Endometrial microvascular endothelial cells (primary cell): ENCODE data around the gene CCDC185. TPM values are rescaled to one million over a fixed set of nuclear protein-coding genes. Genes with fewer than 3 reads are reported as not detected.

Source experiments
- in situ Hi-C: cut with HindIII; loops from 2 replicates; pipeline ENCODE4 v1.10.0; 2017; ENCODE audit warnings: low sequenced_read_pairs, low pct_unique_long_range_greater_than_20kb; ENCODE audit errors: inconsistent ontology term
- total RNA-seq: library from RNA; depleted of rRNA; stranded (reverse); fragments of >200 nt; gene quantifications from one replicate; pipeline ENCODE4 v1.2.3, GENCODE V29; 2015; ENCODE audit errors: inconsistent ontology term

Gene CCDC185
- total RNA-seq: not detected

- in situ Hi-C loops: no loop called here
Observed at GRCh38 chr1:223393275-223394214, at the start of gene CCDC185. TSS of gene CCDC185 (plus strand) at chr1:223393415. CDS start at chr1:223393476, 61 bp downstream.

- in situ Hi-C loops: no loop called here
Observed at GRCh38 chr1:223343692-223344091, 49.5 kb upstream of the CCDC185 start.

- in situ Hi-C loops: no loop called here
Observed at GRCh38 chr1:223344491-223344890, 48.7 kb upstream of the CCDC185 start.

- in situ Hi-C loops: no loop called here
Observed at GRCh38 chr1:223345720-223346119, 47.5 kb upstream of the CCDC185 start.

- in situ Hi-C loops: no loop called here
Observed at GRCh38 chr1:223346311-223346710, 46.9 kb upstream of the CCDC185 start.

- in situ Hi-C loops: no loop called here
Observed at GRCh38 chr1:223347583-223347982, 45.6 kb upstream of the CCDC185 start.

- in situ Hi-C loops: no loop called here
Observed at GRCh38 chr1:223348439-223348838, 44.8 kb upstream of the CCDC185 start.

GRCh38 chr1:223349241-223349640 lies 44.0 kb upstream of the CCDC185 start:
- in situ Hi-C loops: no loop called here

- in situ Hi-C loops: no loop called here
Observed at GRCh38 chr1:223350361-223350908, 42.8 kb upstream of the CCDC185 start.

GRCh38 chr1:223352944-223353343 lies 40.3 kb upstream of the CCDC185 start:
- in situ Hi-C loops: no loop called here

- in situ Hi-C loops: no loop called here
Observed at GRCh38 chr1:223353939-223354338, 39.3 kb upstream of the CCDC185 start.

GRCh38 chr1:223355699-223356098 lies 37.5 kb upstream of the CCDC185 start:
- in situ Hi-C loops: no loop called here

GRCh38 chr1:223358826-223359225 lies 34.4 kb upstream of the CCDC185 start:
- in situ Hi-C loops: no loop called here

- in situ Hi-C loops: no loop called here
Observed at GRCh38 chr1:223363057-223363855, 30.0 kb upstream of the CCDC185 start.

GRCh38 chr1:223363856-223364684 lies 29.1 kb upstream of the CCDC185 start, which contains the start of gene SUSD4:
TSS of gene SUSD4 (minus strand) at chr1:223364176. CDS start at chr1:223363425, 751 bp downstream.
- in situ Hi-C loops: no loop called here

- in situ Hi-C loops: no loop called here
Observed at GRCh38 chr1:223364685-223365382, 28.4 kb upstream of the CCDC185 start.

- in situ Hi-C loops: no loop called here
Observed at GRCh38 chr1:223374064-223374610, 19.1 kb upstream of the CCDC185 start.

- in situ Hi-C loops: no loop called here
Observed at GRCh38 chr1:223378754-223379153, 14.5 kb upstream of the CCDC185 start.
